ENCODE data around the gene BRPF3. TPM values are rescaled to one million over a fixed set of nuclear protein-coding genes. Genes with fewer than 3 reads are reported as not detected.

Gene BRPF3
- total and polyA plus RNA-seq, 9 of the 15 experiments (the other 6 are each of a cell fraction or from before 2014, with no cell fraction given), result 2.2 to 19.3 (median 8.0) TPM

DNA sequence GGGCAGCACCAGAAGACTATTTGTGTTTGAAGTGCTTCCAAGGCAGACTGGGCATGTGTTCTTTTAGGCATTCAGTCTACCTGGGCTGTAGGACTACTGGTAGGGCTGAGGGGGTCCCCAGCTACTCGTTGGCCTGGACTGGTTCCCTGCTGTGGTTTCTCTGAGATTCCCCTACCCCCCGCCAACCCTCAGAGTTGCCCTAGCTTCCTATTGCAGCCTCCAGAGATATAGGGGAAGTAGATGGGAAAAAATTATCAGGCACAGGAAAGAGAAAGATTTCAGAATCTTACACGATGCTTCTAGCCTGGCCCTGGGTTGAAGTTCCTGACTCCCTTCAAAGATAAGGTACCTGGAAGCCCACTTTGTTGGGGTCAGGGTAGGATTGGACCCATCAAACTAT lies 22.5 kb downstream of the BRPF3 start:
- CTCF ChIA-PET (ENCODE audit: low intra/inter-chr PET ratio), result no interaction called here
- H2AFZ ChIP-seq (ENCODE audit: low read depth, low read length), result no peak overlapping the region
- no peak overlapping the region for H3K4me3 ChIP-seq
- no peak overlapping the region for H3K9ac ChIP-seq (ENCODE audit: insufficient read depth in 1 of 2, low read depth in 2 of 2, low read length in 2 of 2)
- peaks cover 8% of the 10 kb centered on the region for H3K9me1 ChIP-seq (ENCODE audit: control insufficient read depth, insufficient read depth, low read length)
- ATAC-seq (no peak), DNase-seq (ENCODE audit: extremely low read depth in 1 of 4, low spot score in 3 of 4) (no peak), FAIRE-seq (no peak)
- no peak overlapping the region for H3K4me2 ChIP-seq (ENCODE audit: insufficient read depth, low read length)
- WGBS (ENCODE audit: insufficient coverage, low coverage, missing lambda C conversion rate), result 68% methylated on average over 3 of the region's 3 CpGs
- H3K27ac ChIP-seq (ENCODE audit: extremely low read depth, low read depth, low read length), result no peak overlapping the region
- intact Hi-C loops (cut with micrococcal nuclease) (no loop called here), in situ Hi-C loops (cut with MboI) (no loop called here)
- peaks cover 7 to 21% of the 10 kb centered on the region in 2 experiments for H3K4me1 ChIP-seq (replicated peaks in 1 of 2; ENCODE audit: control insufficient read depth in 2 of 2, insufficient read depth in 2 of 2, low read length in 2 of 2)
- H4K20me1 ChIP-seq (replicated peaks; ENCODE audit: control insufficient read depth, insufficient read depth, low read length), result peaks cover 9% of the 10 kb centered on the region; the same call in 1 of the 2 replicates
- BruUV-seq (replicated peaks), result no TSS peak
- no peaks in the 10 kb centered on the region for H3K27me3 ChIP-seq (ENCODE audit: control insufficient read depth in 2 of 2, insufficient read depth in 2 of 2, low read length in 2 of 2)
- H3K9me3 ChIP-seq (replicated peaks; ENCODE audit: control insufficient read depth, insufficient read depth, low read depth, low read length), result no peaks in the 10 kb centered on the region
- POLR2A ChIA-PET, result interaction anchor here (1.1 to 3.8 kb wide), 5 partner anchors 11 to 39 kb away, joined by 3 to 14 read pairs (median 3); no protein-coding TSS in a partner anchor
- peaks cover 72% of the 10 kb centered on the region for H3K36me3 ChIP-seq (ENCODE audit: control insufficient read depth, insufficient read depth, low read length)
- H3K79me2 ChIP-seq (ENCODE audit: control insufficient read depth, insufficient read depth, low read length), result no peaks in the 10 kb centered on the region
- TF ChIP-seq, protein P1, sequence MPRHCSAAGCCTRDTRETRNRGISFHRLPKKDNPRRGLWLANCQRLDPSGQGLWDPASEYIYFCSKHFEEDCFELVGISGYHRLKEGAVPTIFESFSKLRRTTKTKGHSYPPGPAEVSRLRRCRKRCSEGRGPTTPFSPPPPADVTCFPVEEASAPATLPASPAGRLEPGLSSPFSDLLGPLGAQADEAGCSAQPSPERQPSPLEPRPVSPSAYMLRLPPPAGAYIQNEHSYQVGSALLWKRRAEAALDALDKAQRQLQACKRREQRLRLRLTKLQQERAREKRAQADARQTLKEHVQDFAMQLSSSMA (CRISPR knock-in tag; IDR thresholded peaks at IDR 0.05), result no peak
- TF ChIP-seq, protein P2, sequence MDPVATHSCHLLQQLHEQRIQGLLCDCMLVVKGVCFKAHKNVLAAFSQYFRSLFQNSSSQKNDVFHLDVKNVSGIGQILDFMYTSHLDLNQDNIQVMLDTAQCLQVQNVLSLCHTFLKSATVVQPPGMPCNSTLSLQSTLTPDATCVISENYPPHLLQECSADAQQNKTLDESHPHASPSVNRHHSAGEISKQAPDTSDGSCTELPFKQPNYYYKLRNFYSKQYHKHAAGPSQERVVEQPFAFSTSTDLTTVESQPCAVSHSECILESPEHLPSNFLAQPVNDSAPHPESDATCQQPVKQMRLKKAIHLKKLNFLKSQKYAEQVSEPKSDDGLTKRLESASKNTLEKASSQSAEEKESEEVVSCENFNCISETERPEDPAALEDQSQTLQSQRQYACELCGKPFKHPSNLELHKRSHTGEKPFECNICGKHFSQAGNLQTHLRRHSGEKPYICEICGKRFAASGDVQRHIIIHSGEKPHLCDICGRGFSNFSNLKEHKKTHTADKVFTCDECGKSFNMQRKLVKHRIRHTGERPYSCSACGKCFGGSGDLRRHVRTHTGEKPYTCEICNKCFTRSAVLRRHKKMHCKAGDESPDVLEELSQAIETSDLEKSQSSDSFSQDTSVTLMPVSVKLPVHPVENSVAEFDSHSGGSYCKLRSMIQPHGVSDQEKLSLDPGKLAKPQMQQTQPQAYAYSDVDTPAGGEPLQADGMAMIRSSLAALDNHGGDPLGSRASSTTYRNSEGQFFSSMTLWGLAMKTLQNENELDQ (CRISPR knock-in tag; IDR thresholded peaks at IDR 0.05; ENCODE audit: borderline replicate concordance), result no peak
- TF ChIP-seq GABPB2 (CRISPR knock-in tag; conservative IDR thresholded peaks at IDR 0.05), result no peak
- TF ChIP-seq KLF10 (CRISPR knock-in tag; IDR thresholded peaks at IDR 0.05), result no peak
- no peak for TF ChIP-seq TBP (optimal IDR thresholded peaks at IDR 0.05; ENCODE audit: low read depth, low read length)
- TF ChIP-seq ETV5 (CRISPR knock-in tag; IDR thresholded peaks at IDR 0.05; ENCODE audit: low read depth), result no peak
- no peak for TF ChIP-seq TAL1 (IDR thresholded peaks at IDR 0.05)
- no peak for TF ChIP-seq KDM4B (IDR thresholded peaks at IDR 0.05; ENCODE audit: borderline replicate concordance in 2 of 2, low read depth in 1 of 2)
- no peak for TF ChIP-seq NR2F6 (CRISPR knock-in tag; IDR thresholded peaks at IDR 0.05)
- no peak for TF ChIP-seq DACH1 (IDR thresholded peaks at IDR 0.05; ENCODE audit: partially characterized antibody)
- no peak for TF ChIP-seq NR3C1 (CRISPR knock-in tag; IDR thresholded peaks at IDR 0.05)
